HG02981 (cell line): ENCODE results near the gene DNAJC5.
"Not testable (repeated sequence)": the region's sequence is repeated elsewhere in the genome, so short reads cannot be mapped to it uniquely, and the experiment has no call there.

Experiments used
- ATAC-seq: cut with Tn5 transposase; IDR thresholded peaks from one replicate; pipeline ENCODE4 v1.9.1; 2021; ENCODE audit warnings: mild to moderate bottlenecking, moderate library complexity; ENCODE audit not compliant: unreplicated experiment

The DNAJC5 gene

GRCh38 chr20:63861365-63861934 lies 33.5 kb upstream of the DNAJC5 start, which contains the start of gene ABHD16B:
Gene ABHD16B (plus strand): TSS chr20:63861498. CDS start chr20:63861541, 43 bp downstream.
- no peak for ATAC-seq

- no peak for ATAC-seq
These were observed 32.7 kb upstream of the DNAJC5 start for GRCh38 chr20:63861981-63862901.

- ATAC-seq = no peak
These were observed 31.7 kb upstream of the DNAJC5 start for GRCh38 chr20:63863021-63863797.

GRCh38 chr20:63863798-63864544 lies 31.0 kb upstream of the DNAJC5 start:
- ATAC-seq = peak; percentile 58

GRCh38 chr20:63864545-63864977 lies 30.4 kb upstream of the DNAJC5 start:
- ATAC-seq = no peak

- ATAC-seq = peak; percentile 64
These were observed 29.8 kb upstream of the DNAJC5 start, which contains the start of gene TPD52L2 for GRCh38 chr20:63864978-63865640. Gene TPD52L2 (plus strand): TSS chr20:63865270. CDS start chr20:63865366, 96 bp downstream.

GRCh38 chr20:63867042-63867441 lies 27.9 kb upstream of the DNAJC5 start:
- ATAC-seq = not testable (repeated sequence)

GRCh38 chr20:63868264-63868663 lies 26.7 kb upstream of the DNAJC5 start:
- no peak for ATAC-seq

- no peak for ATAC-seq
These were observed 21.4 kb upstream of the DNAJC5 start for GRCh38 chr20:63873477-63873971.

- not testable (repeated sequence) for ATAC-seq
These were observed 20.7 kb upstream of the DNAJC5 start for GRCh38 chr20:63874241-63874640.

GRCh38 chr20:63876489-63877036 lies 18.4 kb upstream of the DNAJC5 start:
- no peak for ATAC-seq

- no peak for ATAC-seq
These were observed 17.0 kb upstream of the DNAJC5 start for GRCh38 chr20:63877755-63878470.

- no peak for ATAC-seq
These were observed 15.8 kb upstream of the DNAJC5 start for GRCh38 chr20:63878899-63879663.

- ATAC-seq = not testable (repeated sequence)
These were observed 14.0 kb upstream of the DNAJC5 start for GRCh38 chr20:63880901-63881300.

GRCh38 chr20:63881451-63882226 lies 13.3 kb upstream of the DNAJC5 start:
- ATAC-seq = no peak

- no peak for ATAC-seq
These were observed 12.4 kb upstream of the DNAJC5 start for GRCh38 chr20:63882257-63883200.
